ENCODE measurements around the gene BCL2L13.

Gene BCL2L13, protein sequence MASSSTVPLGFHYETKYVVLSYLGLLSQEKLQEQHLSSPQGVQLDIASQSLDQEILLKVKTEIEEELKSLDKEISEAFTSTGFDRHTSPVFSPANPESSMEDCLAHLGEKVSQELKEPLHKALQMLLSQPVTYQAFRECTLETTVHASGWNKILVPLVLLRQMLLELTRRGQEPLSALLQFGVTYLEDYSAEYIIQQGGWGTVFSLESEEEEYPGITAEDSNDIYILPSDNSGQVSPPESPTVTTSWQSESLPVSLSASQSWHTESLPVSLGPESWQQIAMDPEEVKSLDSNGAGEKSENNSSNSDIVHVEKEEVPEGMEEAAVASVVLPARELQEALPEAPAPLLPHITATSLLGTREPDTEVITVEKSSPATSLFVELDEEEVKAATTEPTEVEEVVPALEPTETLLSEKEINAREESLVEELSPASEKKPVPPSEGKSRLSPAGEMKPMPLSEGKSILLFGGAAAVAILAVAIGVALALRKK

GRCh38 chr22:17638432-17639246 lies at the start of gene BCL2L13:
Gene BCL2L13 (plus strand): TSS chr22:17638757. CDS start chr22:17655712, 16,955 bp downstream.
- Mint-ChIP-seq H3K27me3 (no peaks in the 10 kb centered on the region), H3K9me3 (no peaks in the 10 kb centered on the region), H3K4me1 (peaks cover 20% of the 10 kb centered on the region), H3K27ac (peak within 1 kb of the TSS; percentile 98 to 100), H3K4me3 (peak within 1 kb of the TSS; percentile 86 to 96)
- DNase-seq (peak; percentile 88 to 90), ATAC-seq (peak; percentile 98)

GRCh38 chr22:17589810-17590375 lies 48.7 kb upstream of the BCL2L13 start:
- ATAC-seq: no peak
- Mint-ChIP-seq H3K9me3 (no peaks in the 10 kb centered on the region), H3K4me1 (no peaks in the 10 kb centered on the region), H3K4me3 (no peak overlapping the region), H3K27ac (no peak overlapping the region), H3K27me3 (no peaks in the 10 kb centered on the region)
- DNase-seq: no peak

DNA sequence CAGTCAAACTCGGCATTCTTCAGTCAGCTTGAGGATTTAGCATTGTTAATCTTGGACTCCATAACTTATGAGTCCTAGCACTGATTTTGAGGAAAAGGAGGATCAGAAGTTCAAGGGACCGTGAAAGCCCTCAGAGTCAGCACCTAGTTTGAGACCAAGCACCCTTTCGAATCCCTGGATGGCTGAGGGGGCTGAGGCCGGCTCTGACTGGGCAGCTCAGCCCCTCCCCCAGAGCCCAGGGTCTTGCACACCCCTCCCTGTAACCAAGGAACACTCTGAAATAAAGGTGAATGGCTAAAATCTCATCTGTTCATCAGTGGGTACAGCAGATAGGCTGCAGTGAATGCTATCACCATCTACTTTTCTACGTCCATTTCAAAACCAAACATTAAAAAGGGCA lies 48.0 kb upstream of the BCL2L13 start:
- H3K27ac Mint-ChIP-seq: no peak overlapping the region
- no peaks in the 10 kb centered on the region for H3K9me3 Mint-ChIP-seq
- ATAC-seq (no peak), DNase-seq (no peak)
- H3K27me3 Mint-ChIP-seq: no peaks in the 10 kb centered on the region
- no peak overlapping the region for H3K4me3 Mint-ChIP-seq
- no peaks in the 10 kb centered on the region for H3K4me1 Mint-ChIP-seq

DNA sequence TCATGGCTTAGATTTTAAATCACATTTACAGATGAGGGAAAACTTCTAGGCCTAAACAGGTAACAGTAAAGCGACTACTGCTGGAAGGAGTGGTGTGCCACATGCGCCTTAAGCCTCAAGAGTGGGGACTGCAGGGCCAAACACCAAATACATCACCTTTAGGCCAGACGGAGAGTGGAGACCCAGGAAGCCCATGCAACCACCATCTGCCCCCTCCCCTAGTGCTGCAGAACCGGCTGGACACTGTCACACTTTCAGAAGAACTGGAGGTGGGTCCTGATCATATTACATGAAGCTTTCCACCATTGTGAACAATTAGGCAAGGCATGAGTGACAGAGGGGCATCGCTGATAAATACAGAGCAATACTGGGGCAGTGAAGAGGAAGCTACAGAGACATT lies 46.4 kb upstream of the BCL2L13 start:
- ATAC-seq: no peak
- no peak overlapping the region for H3K27ac Mint-ChIP-seq
- no peak for DNase-seq

GRCh38 chr22:17596226-17596625 lies 42.3 kb upstream of the BCL2L13 start:
- Mint-ChIP-seq H3K27ac (no peak overlapping the region), H3K9me3 (no peaks in the 10 kb centered on the region), H3K4me3 (no peak overlapping the region), H3K27me3 (no peaks in the 10 kb centered on the region), H3K4me1 (no peaks in the 10 kb centered on the region)
- ATAC-seq (no peak), DNase-seq (no peak)

More for the DNA sequence above, 46.4 kb upstream of the BCL2L13 start:
- Mint-ChIP-seq H3K27me3 (no peaks in the 10 kb centered on the region), H3K4me1 (no peaks in the 10 kb centered on the region), H3K4me3 (no peak overlapping the region), H3K9me3 (no peaks in the 10 kb centered on the region)

DNA sequence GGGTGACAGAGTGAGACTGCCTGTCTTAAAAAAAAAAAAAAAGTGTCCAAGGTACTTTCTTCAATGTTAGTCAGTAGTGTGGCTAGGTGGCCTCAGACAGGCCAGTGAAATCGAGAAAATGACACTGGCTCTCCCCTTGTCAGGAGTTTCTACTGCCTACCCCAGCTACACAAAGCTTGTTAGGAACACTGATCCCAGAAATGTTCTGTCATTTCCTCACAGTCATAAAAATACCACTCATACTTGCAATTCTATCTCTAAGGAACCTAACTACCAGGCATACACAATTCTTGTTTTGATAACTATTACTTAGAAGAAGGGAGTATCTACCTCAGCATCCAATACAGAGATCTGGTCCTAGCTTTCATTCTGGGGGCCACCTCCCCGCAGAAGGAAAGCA lies 41.3 kb upstream of the BCL2L13 start:
- no peak overlapping the region for H3K27ac Mint-ChIP-seq
- no peak overlapping the region for H3K4me3 Mint-ChIP-seq
- ATAC-seq: no peak
- no peaks in the 10 kb centered on the region for H3K4me1 Mint-ChIP-seq
- no peaks in the 10 kb centered on the region for H3K9me3 Mint-ChIP-seq
- H3K27me3 Mint-ChIP-seq: no peaks in the 10 kb centered on the region
- DNase-seq: no peak

GRCh38 chr22:17598318-17598717 lies 40.2 kb upstream of the BCL2L13 start:
- DNase-seq: no peak
- no peak overlapping the region for H3K4me3 Mint-ChIP-seq

GRCh38 chr22:17601031-17601430 lies 37.5 kb upstream of the BCL2L13 start:
- Mint-ChIP-seq H3K27ac (peak overlapping the region in 1 of 2 donors; percentile 71), H3K4me1 (no peaks in the 10 kb centered on the region), H3K4me3 (no peak overlapping the region), H3K9me3 (no peaks in the 10 kb centered on the region), H3K27me3 (no peaks in the 10 kb centered on the region)
- ATAC-seq (no peak), DNase-seq (no peak)

More at GRCh38 chr22:17598318-17598717, 40.2 kb upstream of the BCL2L13 start:
- no peak for ATAC-seq
- Mint-ChIP-seq H3K4me1 (no peaks in the 10 kb centered on the region), H3K27me3 (no peaks in the 10 kb centered on the region), H3K9me3 (no peaks in the 10 kb centered on the region), H3K27ac (no peak overlapping the region)

- Mint-ChIP-seq H3K4me3 (no peak overlapping the region), H3K27ac (no peak overlapping the region), H3K4me1 (no peaks in the 10 kb centered on the region), H3K9me3 (no peaks in the 10 kb centered on the region), H3K27me3 (no peaks in the 10 kb centered on the region)
- DNase-seq (no peak), ATAC-seq (no peak)
Measured at GRCh38 chr22:17603668-17604067, 34.9 kb upstream of the BCL2L13 start.

DNA sequence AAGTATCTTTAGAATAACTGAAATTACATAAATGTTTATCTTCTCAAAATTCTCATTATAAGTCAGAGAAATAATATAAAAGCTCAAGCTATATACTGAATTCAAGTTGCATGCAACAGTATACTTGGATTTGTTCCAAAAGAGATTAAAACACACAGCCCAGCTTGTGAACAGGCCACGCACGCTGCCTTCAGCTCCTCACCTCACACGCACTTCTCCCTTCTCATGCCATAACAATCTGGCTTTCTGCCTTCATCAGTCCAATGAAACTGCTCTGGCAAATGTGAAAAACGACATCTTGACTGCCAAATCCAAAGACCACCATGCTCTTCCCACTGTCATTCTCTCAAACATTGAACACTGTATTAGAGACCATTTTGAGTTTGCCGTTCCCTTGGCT lies 32.1 kb upstream of the BCL2L13 start:
- DNase-seq (no peak), ATAC-seq (no peak)
- H3K9me3 Mint-ChIP-seq: no peaks in the 10 kb centered on the region
- no peak overlapping the region for H3K4me3 Mint-ChIP-seq
- H3K4me1 Mint-ChIP-seq: no peaks in the 10 kb centered on the region
- no peaks in the 10 kb centered on the region for H3K27me3 Mint-ChIP-seq
- no peak overlapping the region for H3K27ac Mint-ChIP-seq

DNA sequence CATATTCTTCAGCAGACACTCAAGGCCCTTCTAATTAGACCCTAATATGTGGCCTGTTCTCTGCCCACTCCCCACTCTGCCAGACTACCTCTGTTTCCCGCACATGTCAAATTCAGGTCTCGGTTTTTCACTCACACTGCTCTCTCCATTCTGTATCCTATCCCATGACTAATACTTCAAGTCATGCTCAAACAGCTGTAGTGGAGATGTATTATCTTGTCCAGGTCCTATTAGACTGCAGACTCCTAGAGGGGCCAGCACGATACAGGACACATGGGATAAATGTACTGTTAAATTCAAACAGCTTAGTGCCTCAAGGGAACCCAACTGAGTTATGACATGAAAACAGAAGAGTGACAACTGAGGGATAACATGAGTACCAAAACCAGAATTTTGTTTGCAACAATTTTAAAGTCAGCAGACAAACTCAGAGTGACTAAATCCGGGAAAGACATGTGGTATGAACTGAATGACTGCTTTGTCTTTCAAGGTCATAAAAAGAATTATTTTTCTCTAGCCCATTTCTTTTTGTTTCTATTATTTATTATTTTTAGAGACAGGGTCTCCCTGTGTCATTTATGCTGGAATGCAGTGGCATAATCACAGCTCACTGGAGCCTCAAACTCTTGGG lies 30.6 kb upstream of the BCL2L13 start:
- Mint-ChIP-seq H3K4me1 (no peaks in the 10 kb centered on the region), H3K27me3 (no peaks in the 10 kb centered on the region), H3K9me3 (no peaks in the 10 kb centered on the region), H3K4me3 (no peak overlapping the region), H3K27ac (no peak overlapping the region)
- DNase-seq (no peak), ATAC-seq (no peak)

DNA sequence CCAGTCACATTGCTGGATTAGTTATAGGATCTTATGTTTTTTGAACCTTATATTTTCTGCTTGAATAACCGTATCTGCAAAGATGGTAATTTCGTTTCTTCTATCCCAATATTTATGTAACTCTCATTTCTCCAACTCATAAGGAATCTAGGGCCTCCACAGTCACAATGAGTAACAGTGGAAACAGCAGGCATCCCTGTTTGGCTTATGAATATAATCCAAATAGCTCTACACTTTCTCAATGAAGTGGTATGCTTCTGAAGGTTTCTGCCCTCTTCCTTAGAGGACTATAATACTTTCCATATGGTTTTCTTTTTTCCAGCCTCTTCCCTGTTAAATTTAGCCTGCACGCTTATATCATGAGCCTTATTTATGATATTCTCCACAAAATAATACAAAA lies 26.5 kb upstream of the BCL2L13 start:
- no peak for DNase-seq
- no peaks in the 10 kb centered on the region for H3K4me1 Mint-ChIP-seq
- H3K9me3 Mint-ChIP-seq: no peaks in the 10 kb centered on the region
- H3K27me3 Mint-ChIP-seq: no peaks in the 10 kb centered on the region
- ATAC-seq: no peak
- no peak overlapping the region for H3K27ac Mint-ChIP-seq
- H3K4me3 Mint-ChIP-seq: no peak overlapping the region

- Mint-ChIP-seq H3K4me3 (no peak overlapping the region), H3K27me3 (no peaks in the 10 kb centered on the region), H3K4me1 (no peaks in the 10 kb centered on the region), H3K9me3 (no peaks in the 10 kb centered on the region), H3K27ac (peak overlapping the region in 1 of 2 donors; percentile 66)
- ATAC-seq (no peak), DNase-seq (no peak)
Measured at GRCh38 chr22:17613280-17613679, 25.3 kb upstream of the BCL2L13 start.

DNA sequence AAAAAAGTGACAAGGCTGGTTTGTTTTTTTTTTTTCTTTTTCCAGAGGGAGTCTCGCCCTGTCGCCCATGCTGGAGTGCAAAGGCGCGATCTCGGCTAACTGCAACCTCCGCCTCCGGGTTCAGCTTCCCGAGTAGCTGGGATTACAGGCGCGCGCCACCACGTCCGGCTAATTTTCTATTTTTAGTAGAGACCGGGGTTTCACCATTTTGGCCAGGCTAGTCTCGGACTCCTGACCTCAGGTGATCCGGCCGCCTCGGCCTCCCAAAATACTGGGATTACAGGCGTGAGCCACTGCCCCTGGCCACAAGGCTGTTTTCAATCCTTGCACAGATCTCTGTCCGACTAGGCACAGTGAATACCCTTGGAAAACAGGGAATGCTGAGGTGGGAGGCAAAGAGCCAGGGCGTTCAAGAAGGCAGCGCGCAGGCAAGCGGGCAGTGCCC lies 10.6 kb upstream of the BCL2L13 start:
- Mint-ChIP-seq H3K27me3 (no peaks in the 10 kb centered on the region), H3K27ac (peak overlapping the region; percentile 87 to 96), H3K4me3 (peak overlapping the region; percentile 91 to 92), H3K4me1 (peaks cover 26% of the 10 kb centered on the region), H3K9me3 (no peaks in the 10 kb centered on the region)
- ATAC-seq (no peak), DNase-seq (no peak)

- Mint-ChIP-seq H3K27me3 (no peaks in the 10 kb centered on the region), H3K4me1 (peaks cover 26% of the 10 kb centered on the region), H3K4me3 (peak within 1 kb of the TSS; percentile 91 to 92), H3K27ac (peak within 1 kb of the TSS; percentile 87 to 96), H3K9me3 (no peaks in the 10 kb centered on the region)
- ATAC-seq: peak; percentile 100
- DNase-seq: peak; percentile 88 to 94
Measured at GRCh38 chr22:17628406-17629172, 10.0 kb upstream of the BCL2L13 start, which contains the start of gene ATP6V1E1. Gene ATP6V1E1 (minus strand): TSS chr22:17628749. CDS start chr22:17628635, 114 bp downstream.
